Measurements from ENCODE around the gene RNASEH2A. TPM values are rescaled to one million over a fixed set of nuclear protein-coding genes. Genes with fewer than 3 reads are reported as not detected.

Gene RNASEH2A
- total and polyA plus RNA-seq, 12 donors, result 1.8 to 11.5 (median 5.0) TPM

GRCh38 chr19:12778017-12778904 lies 28.1 kb upstream of the RNASEH2A start:
- WGBS, 4 donors, result 2 to 15% (median 4%) methylated on average over 10 to 44 of the region's 44 CpGs
- H3K4me1 ChIP-seq (replicated peaks in 1 of 2), result peaks cover 32 to 44% of the 10 kb centered on the region in 2 donors
- peak overlapping the region; percentile 55 to 96 (median 88) for H3K27ac ChIP-seq
- peak in 1 of 6 experiments; percentile 7 for TF ChIP-seq CTCF (IDR thresholded peaks at IDR 0.05)
- TF ChIP-seq POLR2A (IDR thresholded peaks at IDR 0.05), result peak in 1 of 2 donors; percentile 48
- H3K36me3 ChIP-seq (replicated peaks in 1 of 2), result no peaks in the 10 kb centered on the region
- intact Hi-C loops (cut with DNase I), result loop anchor here in 1 of 2 donors (2.0 kb wide), 1 partner anchor 17 kb away; no protein-coding TSS in a partner anchor
- no peaks in the 10 kb centered on the region for H3K9me3 ChIP-seq (replicated peaks in 1 of 3)
- H3K4me3 ChIP-seq, result peak overlapping the region in 3 of 4 donors; percentile 34 to 67 (median 38)
- DNase-seq, result peak; percentile 71 to 89 (median 81)
- no peaks in the 10 kb centered on the region for H3K27me3 ChIP-seq

GRCh38 chr19:12778905-12779161 lies 27.6 kb upstream of the RNASEH2A start:
- peak overlapping the region in 1 of 4 donors; percentile 67 for H3K4me3 ChIP-seq
- intact Hi-C loops (cut with DNase I), result loop anchor here in 1 of 2 donors (2.0 kb wide), 1 partner anchor 16 kb away; no protein-coding TSS in a partner anchor
- TF ChIP-seq POLR2A (IDR thresholded peaks at IDR 0.05) (no peak), CTCF (IDR thresholded peaks at IDR 0.05) (no peak)
- no peaks in the 10 kb centered on the region for H3K27me3 ChIP-seq
- peak overlapping the region; percentile 55 to 96 (median 88) for H3K27ac ChIP-seq
- peak in 1 of 7 donors; percentile 39 for DNase-seq
- H3K9me3 ChIP-seq (replicated peaks in 1 of 3), result no peaks in the 10 kb centered on the region
- H3K4me1 ChIP-seq (replicated peaks in 1 of 2), result peaks cover 37 to 50% of the 10 kb centered on the region in 2 donors
- H3K36me3 ChIP-seq (replicated peaks in 1 of 2), result no peaks in the 10 kb centered on the region
- 51 to 67% (median 59%) methylated on average over 4 to 6 of the region's 6 CpGs for WGBS, 4 donors

- no peak for TF ChIP-seq POLR2A (IDR thresholded peaks at IDR 0.05)
- no peak for TF ChIP-seq CTCF (IDR thresholded peaks at IDR 0.05)
- Histone ChIP-seq H3K9me3 (replicated peaks in 1 of 3) (no peaks in the 10 kb centered on the region), H3K27ac (peak overlapping the region; percentile 55 to 96 (median 88)), H3K4me3 (peak overlapping the region in 1 of 4 donors; percentile 67), H3K4me1 (replicated peaks in 1 of 2) (peaks cover 37 to 55% of the 10 kb centered on the region in 2 donors), H3K27me3 (no peaks in the 10 kb centered on the region), H3K36me3 (replicated peaks in 1 of 2) (no peaks in the 10 kb centered on the region)
- peak in 6 of 7 donors; percentile 48 to 82 (median 78) for DNase-seq
- intact Hi-C loops (cut with DNase I), result loop anchor here in 1 of 2 donors (2.0 kb wide), 1 partner anchor 15 kb away; no protein-coding TSS in a partner anchor
- WGBS, 4 donors, result 25 to 47% (median 44%) methylated on average over 9 to 15 of the region's 15 CpGs
Measured at GRCh38 chr19:12779162-12779993, 27.0 kb upstream of the RNASEH2A start.

- no peaks in the 10 kb centered on the region for H3K36me3 ChIP-seq (replicated peaks in 1 of 2)
- H3K4me1 ChIP-seq (replicated peaks in 1 of 2), result peaks cover 32 to 62% of the 10 kb centered on the region in 2 donors
- no peaks in the 10 kb centered on the region for H3K27me3 ChIP-seq
- no peaks in the 10 kb centered on the region for H3K9me3 ChIP-seq (replicated peaks in 1 of 3)
- 0 to 1% (median 0%) methylated on average over 9 to 12 of the region's 12 CpGs for WGBS, 4 donors
- intact Hi-C loops (cut with DNase I), result no loop called here
- DNase-seq, result peak in 1 of 7 donors; percentile 88
- peak overlapping the region in 2 of 4 donors; percentile 17 to 54 for H3K4me3 ChIP-seq
- peak overlapping the region; percentile 75 to 99 (median 87) for H3K27ac ChIP-seq
- TF ChIP-seq CTCF (IDR thresholded peaks at IDR 0.05), result no peak
- peak in 1 of 2 donors; percentile 59 for TF ChIP-seq POLR2A (IDR thresholded peaks at IDR 0.05)
Measured at GRCh38 chr19:12782174-12782423, 24.3 kb upstream of the RNASEH2A start.

Measured in adrenal gland (tissue), 12 donors.